HepG2 (cell line): ENCODE results near the gene TPX2. TPM values are rescaled to one million over a fixed set of nuclear protein-coding genes. Genes with fewer than 3 reads are reported as not detected.

ENCODE experiments used
- ATF6 ChIP-seq: sonication (generic); formaldehyde crosslinking; conservative IDR thresholded peaks from 2 replicates; pipeline ENCODE4 v1.4.0; 2020; ENCODE audit warnings: missing genetic modification reagents
- MXD4 ChIP-seq: IDR thresholded peaks from 2 replicates; pipeline ENCODE4 v1.6.1; 2016; ENCODE audit warnings: mild to moderate bottlenecking, missing biosample characterization, missing genetic modification reagents
- MXI1 ChIP-seq: IDR thresholded peaks from 3 replicates; pipeline ENCODE4 v1.6.1; 2012; ENCODE audit warnings: low read depth, low read length, inconsistent platforms, borderline replicate concordance
- NFKBIZ ChIP-seq: IDR thresholded peaks from 2 replicates; pipeline ENCODE4 v1.6.1; 2018; ENCODE audit warnings: missing genetic modification reagents, missing compliant biosample characterization
- NR3C1 ChIP-seq: sonication (generic); formaldehyde crosslinking; IDR thresholded peaks from 2 replicates; pipeline ENCODE4 v1.4.0; 2020; ENCODE audit warnings: missing genetic modification reagents
- PRDM10 ChIP-seq: sonication (generic); formaldehyde crosslinking; IDR thresholded peaks from 2 replicates; pipeline ENCODE4 v1.4.0; 2020; ENCODE audit warnings: low read depth, missing genetic modification reagents
- RFX5 ChIP-seq: IDR thresholded peaks from 2 replicates; pipeline ENCODE4 v1.6.1; 2011; ENCODE audit warnings: low read depth, low read length, improper control_type of control experiment
- ZFP36L2 ChIP-seq: sonication (generic); formaldehyde crosslinking; IDR thresholded peaks from 2 replicates; pipeline ENCODE4 v1.4.0; 2020; ENCODE audit warnings: missing genetic modification reagents
- ZKSCAN5 ChIP-seq: sonication (generic); formaldehyde crosslinking; IDR thresholded peaks from 2 replicates; pipeline ENCODE4 v1.5.1; 2020; ENCODE audit warnings: mild to moderate bottlenecking, missing genetic modification reagents
- ZNF138 ChIP-seq: sonication (generic); formaldehyde crosslinking; IDR thresholded peaks from 2 replicates; pipeline ENCODE4 v1.5.0; 2020; ENCODE audit warnings: mild to moderate bottlenecking, low read depth, missing genetic modification reagents
- ZNF205 ChIP-seq: IDR thresholded peaks from 2 replicates; pipeline ENCODE4 v1.6.1; 2018; ENCODE audit warnings: missing biosample characterization, missing genetic modification reagents
- ZNF354B ChIP-seq: sonication (generic); formaldehyde crosslinking; IDR thresholded peaks from 2 replicates; pipeline ENCODE4 v1.8.0; 2022; ENCODE audit warnings: mild to moderate bottlenecking, missing genetic modification reagents
- ZNF367 ChIP-seq: sonication (generic); formaldehyde crosslinking; IDR thresholded peaks from 2 replicates; pipeline ENCODE4 v1.4.0; 2020; ENCODE audit warnings: missing genetic modification reagents, borderline replicate concordance
- ZNF703 ChIP-seq: sonication (generic); formaldehyde crosslinking; IDR thresholded peaks from 2 replicates; pipeline ENCODE4 v1.5.1; 2020; ENCODE audit warnings: missing genetic modification reagents, mild to moderate bottlenecking, moderate library complexity, borderline replicate concordance
- ZNF761 ChIP-seq: sonication (generic); formaldehyde crosslinking; conservative IDR thresholded peaks from 2 replicates; pipeline ENCODE4 v1.4.0; 2020; ENCODE audit warnings: mild to moderate bottlenecking, missing genetic modification reagents
- polyA plus RNA-seq, 8 experiments: library from polyadenylated mRNA; depleted of rRNA in 3 of 8; stranded (reverse) in 7 of 8; unstranded in 1 of 8; fragments of >200 nt; fragmentation: Illumina TruSeq in 4 of 8; extraction: Trizol in 4 of 8; gene quantifications; 2 replicates each; pipeline versions ENCODE4 v1.2.1 to v1.2.3, GENCODE V29; 2011 to 2016; ENCODE audit warnings: low read depth in 4 of 8, missing spikeins in 1 of 8, mixed read lengths in 1 of 8; ENCODE audit not compliant: insufficient read depth in 1 of 8
- total RNA-seq, 5 experiments: library from RNA; depleted of rRNA; stranded (reverse); fragments of >200 nt; fragmentation: Illumina TruSeq; extraction: Trizol; gene quantifications; 2 replicates each; pipeline ENCODE4 v1.2.3, GENCODE V29; 2016; ENCODE audit warnings: low read depth in 1 of 5
- TF ChIP-seq, protein P1 (sequence below): sonication (generic); formaldehyde crosslinking; IDR thresholded peaks from 2 replicates; pipeline ENCODE4 v1.4.0; 2020; ENCODE audit warnings: missing genetic modification reagents
- TF ChIP-seq, protein P2 (sequence below): sonication (generic); formaldehyde crosslinking; IDR thresholded peaks from 2 replicates; pipeline ENCODE4 v1.4.0; 2020; ENCODE audit warnings: missing genetic modification reagents

TPX2 gene
- total and polyA plus RNA-seq, 2 of the 13 experiments (the other 11 are each of a cell fraction or from before 2014, with no cell fraction given) = 34.3 to 124 TPM

DNA sequence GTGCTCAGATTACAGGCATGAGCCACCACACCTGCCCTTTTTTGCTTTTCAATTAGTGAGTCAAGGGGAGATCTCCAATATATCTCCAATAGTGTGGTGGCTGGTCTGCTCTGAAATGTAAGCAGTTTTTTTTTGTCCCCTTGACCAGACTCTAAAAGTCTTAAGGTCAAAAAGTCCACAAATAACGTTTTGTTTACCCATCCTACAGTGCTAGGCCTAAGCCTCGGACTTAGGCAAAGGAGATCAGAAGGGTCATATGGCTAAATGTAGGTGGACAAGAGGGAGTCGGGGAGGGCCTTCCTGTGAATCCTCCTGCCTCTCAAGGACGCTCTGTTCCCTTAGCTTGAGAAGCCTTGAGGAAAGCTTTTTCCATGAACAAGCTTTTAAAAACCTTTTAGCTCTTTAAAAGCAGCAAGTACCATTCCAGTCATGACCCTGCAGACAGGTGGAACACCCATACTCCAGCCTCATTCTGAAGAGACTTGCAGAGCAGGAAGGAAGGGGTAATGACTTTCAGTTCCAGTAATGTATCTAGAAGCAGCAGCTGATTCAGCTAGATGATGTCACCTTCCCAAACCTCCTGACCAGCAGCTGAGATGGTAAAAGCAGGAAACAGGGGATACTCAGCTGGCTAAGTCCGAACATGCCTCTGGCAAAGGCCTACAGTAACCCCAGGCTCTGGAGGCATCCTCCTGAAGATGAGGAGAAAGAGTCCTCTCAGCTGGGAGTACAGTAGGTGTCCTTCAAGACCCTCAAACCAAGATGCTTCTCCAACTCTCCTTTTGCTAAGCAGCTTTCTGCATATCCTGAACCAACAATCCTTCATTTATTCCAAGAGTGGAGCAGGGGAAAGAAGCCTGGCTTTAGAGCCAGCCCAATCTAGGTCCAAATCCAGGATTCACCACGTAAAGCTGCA, 40.0 kb upstream of the TPX2 start (continued):
- TF ChIP-seq PRDM10 (CRISPR knock-in tag) (peak; percentile 53; the same call in 1 of the 2 replicates), NFKBIZ (CRISPR knock-in tag) (no peak), ZNF354B (CRISPR knock-in tag) (no peak; the same call in 1 of the 2 replicates), ZNF205 (CRISPR knock-in tag) (peak; percentile 70), ZKSCAN5 (CRISPR knock-in tag) (no peak), RFX5 (no peak), ZNF703 (CRISPR knock-in tag) (no peak), NR3C1 (CRISPR knock-in tag) (no peak), MXI1 (0 out of 3 replicates have a peak, but pooled peaks have one; percentile 20), ATF6 (CRISPR knock-in tag) (0 out of 2 replicates have a peak, but pooled peaks have one; percentile 32), ZNF761 (no peak), ZFP36L2 (CRISPR knock-in tag) (no peak), ZNF367 (CRISPR knock-in tag) (no peak), MXD4 (CRISPR knock-in tag) (no peak), ZNF138 (no peak)
- TF ChIP-seq, protein P1, sequence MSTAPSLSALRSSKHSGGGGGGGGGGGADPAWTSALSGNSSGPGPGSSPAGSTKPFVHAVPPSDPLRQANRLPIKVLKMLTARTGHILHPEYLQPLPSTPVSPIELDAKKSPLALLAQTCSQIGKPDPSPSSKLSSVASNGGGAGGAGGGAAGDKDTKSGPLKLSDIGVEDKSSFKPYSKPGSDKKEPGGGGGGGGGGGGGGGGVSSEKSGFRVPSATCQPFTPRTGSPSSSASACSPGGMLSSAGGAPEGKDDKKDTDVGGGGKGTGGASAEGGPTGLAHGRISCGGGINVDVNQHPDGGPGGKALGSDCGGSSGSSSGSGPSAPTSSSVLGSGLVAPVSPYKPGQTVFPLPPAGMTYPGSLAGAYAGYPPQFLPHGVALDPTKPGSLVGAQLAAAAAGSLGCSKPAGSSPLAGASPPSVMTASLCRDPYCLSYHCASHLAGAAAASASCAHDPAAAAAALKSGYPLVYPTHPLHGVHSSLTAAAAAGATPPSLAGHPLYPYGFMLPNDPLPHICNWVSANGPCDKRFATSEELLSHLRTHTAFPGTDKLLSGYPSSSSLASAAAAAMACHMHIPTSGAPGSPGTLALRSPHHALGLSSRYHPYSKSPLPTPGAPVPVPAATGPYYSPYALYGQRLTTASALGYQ (CRISPR knock-in tag) = no peak; the same call in 1 of the 2 replicates
- TF ChIP-seq, protein P2, sequence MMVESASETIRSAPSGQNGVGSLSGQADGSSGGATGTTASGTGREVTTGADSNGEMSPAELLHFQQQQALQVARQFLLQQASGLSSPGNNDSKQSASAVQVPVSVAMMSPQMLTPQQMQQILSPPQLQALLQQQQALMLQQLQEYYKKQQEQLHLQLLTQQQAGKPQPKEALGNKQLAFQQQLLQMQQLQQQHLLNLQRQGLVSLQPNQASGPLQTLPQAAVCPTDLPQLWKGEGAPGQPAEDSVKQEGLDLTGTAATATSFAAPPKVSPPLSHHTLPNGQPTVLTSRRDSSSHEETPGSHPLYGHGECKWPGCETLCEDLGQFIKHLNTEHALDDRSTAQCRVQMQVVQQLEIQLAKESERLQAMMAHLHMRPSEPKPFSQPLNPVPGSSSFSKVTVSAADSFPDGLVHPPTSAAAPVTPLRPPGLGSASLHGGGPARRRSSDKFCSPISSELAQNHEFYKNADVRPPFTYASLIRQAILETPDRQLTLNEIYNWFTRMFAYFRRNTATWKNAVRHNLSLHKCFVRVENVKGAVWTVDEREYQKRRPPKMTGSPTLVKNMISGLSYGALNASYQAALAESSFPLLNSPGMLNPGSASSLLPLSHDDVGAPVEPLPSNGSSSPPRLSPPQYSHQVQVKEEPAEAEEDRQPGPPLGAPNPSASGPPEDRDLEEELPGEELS = peak; percentile 68
